Hematopoietic multipotent progenitor cell treated with erythropoietin and hydrocortisone succinate and interleukin-3 and kit ligand, for 8 days (in vitro differentiated cells): ENCODE results near the gene RACK1.
"Not testable (repeated sequence)": the region's sequence is repeated elsewhere in the genome, so short reads cannot be mapped to it uniquely, and the experiment has no call there.

Source experiments
- DNase-seq: peaks from one replicate; pipeline ENCODE4 v3.0.0-alpha.2; 2015

The RACK1 gene

DNA sequence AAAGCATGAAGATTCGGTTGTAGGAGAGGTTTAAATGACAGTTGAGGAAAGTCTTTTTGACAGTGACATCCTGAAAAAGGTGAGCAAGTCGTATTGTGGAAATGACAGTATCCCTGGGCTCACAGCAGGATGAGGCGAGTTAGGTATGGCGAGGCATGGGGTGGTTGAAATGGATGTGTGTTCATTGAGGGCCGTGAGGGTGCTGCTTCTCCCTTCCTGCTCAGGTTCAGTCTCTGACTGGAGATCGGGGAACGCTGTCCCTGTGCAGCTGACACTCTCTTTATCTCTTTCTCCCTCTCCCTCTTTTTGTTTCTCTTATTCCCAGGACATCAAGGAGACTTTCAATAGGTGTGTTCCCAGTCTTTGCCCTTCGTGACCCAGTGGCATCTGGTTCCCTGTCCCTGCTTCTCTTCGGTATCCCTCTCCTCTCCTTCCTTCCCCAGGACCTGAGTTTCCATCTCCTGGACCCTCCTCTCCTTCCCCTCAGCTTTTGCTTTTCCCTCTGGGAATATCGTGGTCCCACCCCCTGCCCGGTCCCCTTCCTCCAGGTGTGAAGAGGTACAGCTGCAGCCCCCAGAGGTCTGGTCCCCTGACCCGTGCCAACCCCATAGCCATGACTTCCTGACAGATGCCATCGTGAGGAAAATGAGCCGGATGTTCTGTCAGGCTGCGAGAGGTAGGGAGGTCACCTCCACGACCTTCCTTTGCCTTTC is 10.5 kb downstream of the RACK1 start:
- no peak for DNase-seq

DNA sequence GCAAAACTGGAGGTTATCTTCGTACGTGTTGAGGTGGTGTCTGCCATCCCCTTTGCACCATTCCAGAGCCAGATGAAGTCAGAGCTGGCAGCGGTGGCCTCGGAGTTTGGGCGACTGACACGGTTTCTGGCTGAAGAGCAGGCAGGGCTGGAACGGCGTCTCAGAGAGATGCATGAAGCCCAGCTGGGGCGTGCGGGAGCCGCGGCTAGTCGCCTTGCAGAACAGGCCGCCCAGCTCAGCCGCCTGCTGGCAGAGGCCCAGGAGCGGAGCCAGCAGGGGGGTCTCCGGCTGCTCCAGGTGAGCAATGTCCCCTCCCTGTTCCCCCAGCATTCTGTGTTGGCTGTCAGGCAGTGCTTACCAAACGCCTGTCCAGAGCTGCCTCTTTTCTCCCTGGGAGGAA is 11.1 kb downstream of the RACK1 start:
- DNase-seq: no peak

DNA sequence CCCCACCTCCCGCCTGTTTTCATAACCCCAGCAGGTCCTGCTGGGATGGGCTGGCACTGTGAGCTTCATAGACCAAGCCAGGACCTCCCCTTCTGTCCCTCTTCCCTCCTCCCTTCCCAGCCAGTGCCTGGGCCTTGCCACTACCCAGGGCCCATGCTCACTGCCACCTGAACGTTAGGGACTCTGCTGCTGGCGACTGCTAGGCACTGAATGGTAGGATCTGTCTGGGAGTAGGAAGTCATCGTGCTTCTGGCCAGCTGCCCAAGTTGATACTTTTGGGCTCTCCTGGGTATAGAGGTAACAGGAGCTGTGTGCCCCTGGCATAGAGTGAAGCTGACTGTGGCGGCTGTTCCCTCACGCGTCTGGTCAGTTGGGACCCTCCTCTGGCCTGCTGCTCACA is 12.3 kb downstream of the RACK1 start:
- DNase-seq: no peak

DNA sequence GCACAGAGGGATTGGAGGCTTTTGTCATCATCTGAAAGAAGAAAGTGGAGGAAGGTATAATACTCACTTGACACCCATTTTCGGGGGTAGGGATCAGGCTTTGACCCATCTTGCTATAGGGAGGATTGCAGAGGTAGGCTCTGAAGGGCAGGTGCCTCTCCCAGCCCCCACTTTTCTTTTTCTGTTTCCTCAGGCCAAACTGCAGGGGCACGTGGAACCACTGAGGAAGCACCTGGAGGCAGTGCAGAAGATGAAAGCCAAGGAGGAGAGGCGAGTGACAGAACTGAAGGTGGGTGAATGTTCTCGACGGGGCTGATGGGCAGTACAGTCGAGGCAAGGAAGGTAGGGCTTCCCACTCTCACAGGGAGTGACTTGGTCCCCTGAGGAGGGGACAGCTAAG is 13.2 kb downstream of the RACK1 start:
- DNase-seq: no peak

DNA sequence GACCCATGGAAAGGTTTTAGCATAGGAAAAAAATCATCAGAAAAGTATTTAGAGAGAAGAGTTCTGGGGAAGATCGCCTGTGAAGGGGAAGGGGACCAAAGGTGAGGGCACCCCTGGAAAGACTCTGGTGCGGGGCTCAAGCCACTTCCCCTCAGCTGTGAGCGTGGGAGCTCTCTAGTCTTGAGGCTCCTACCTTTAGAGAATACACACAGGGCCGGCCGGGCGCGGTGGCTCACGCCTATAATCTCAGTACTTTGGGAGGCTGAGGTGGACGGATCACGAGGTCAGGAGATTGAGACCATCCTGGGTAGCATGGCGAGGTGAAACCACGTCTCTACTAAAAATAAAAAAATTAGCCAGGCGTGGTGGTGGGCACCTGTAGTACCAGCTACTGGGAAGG is 13.7 kb downstream of the RACK1 start:
- no peak for DNase-seq

DNA sequence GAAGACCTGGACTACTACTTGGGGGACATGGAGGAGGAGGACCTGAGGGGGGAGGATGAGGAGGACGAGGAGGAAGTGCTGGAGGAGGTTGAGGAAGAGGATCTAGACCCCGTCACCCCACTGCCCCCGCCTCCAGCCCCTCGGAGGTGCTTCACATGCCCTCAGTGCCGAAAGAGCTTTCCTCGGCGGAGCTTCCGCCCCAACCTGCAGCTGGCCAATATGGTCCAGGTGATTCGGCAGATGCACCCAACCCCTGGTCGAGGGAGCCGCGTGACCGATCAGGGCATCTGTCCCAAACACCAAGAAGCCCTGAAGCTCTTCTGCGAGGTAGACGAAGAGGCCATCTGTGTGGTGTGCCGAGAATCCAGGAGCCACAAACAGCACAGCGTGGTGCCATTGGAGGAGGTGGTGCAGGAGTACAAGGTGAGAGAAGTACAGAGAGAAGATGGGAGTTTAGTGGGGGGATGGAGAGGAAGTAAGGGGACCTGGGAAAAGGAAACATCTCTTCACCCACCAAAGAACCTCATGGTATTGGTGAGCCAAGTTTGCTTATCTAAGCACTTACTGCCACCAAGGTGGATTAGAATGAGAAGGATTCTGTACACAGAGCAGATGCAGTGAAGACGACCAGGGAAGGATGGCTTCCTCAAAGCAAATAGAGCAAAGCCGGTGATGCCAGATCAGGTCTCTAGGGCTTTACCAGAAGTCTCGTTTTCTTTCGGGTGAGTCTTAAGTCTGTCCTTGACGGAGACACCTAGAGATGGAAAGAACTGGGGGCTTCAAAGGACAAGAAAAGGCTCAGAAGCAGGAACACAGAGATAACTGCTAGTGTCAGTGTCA is 19.1 kb downstream of the RACK1 start:
- DNase-seq: no peak

DNA sequence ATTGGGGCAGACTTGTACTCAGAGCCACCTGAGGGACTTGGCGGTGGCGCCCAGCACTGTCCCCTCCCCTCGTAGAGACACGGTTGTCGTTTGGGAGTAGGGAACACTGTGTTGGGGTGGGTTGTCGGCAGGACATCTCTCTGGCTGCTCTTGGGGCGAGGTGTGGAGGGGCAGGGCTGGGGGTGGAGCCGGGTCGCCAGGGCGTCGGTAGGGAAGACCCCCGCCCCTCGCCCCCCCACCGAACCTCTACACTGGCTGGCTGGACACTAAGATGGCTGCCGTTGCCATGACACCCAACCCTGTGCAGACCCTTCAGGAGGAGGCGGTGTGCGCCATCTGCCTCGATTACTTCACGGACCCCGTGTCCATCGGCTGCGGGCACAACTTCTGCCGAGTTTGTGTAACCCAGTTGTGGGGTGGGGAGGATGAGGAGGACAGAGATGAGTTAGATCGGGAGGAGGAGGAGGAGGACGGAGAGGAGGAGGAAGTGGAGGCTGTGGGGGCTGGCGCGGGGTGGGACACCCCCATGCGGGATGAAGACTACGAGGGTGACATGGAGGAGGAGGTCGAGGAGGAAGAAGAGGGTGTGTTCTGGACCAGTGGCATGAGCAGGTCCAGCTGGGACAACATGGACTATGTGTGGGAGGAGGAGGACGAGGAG is 19.8 kb downstream of the RACK1 start:
- no peak for DNase-seq

DNA sequence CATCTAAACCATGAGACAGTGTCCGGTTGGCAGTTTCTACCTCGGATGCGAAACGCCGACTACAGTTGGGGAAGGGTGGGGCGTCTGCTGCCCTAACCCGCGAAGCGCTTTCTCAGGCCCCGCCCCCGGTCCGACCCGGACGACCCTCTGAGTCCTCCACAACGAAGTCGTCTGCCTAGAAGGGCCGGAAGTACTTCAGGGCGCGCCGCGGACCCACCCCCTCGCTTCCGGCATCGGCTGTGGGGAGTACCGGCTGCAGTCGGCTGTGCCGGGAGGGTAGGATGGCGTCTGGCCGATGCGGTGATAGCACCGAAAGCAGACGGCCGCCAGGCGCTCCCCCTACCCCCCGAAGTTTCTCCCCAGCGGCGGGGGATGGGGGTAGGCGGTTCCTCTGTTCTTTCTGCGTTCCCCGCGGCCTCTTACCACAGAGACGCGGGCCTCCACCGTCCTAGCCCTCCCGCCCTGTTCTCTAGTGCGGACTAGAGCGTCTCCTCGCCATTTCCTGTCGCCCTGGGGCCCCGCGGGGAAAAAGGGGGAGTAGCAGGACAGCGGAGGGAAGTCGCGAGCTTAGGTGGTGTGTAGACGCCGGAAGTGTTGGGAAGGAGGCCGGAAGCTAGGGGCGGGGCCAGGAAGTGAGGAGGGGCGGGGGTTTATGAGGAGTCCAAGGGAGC is 20.5 kb downstream of the RACK1 start, which contains the start of gene TRIM41:
Gene TRIM41, plus strand, starts transcription at position 224 of the 671 bp plus-strand sequence. CDS start 719 bp downstream, outside the sequence.
- DNase-seq: peak; percentile 98

DNA sequence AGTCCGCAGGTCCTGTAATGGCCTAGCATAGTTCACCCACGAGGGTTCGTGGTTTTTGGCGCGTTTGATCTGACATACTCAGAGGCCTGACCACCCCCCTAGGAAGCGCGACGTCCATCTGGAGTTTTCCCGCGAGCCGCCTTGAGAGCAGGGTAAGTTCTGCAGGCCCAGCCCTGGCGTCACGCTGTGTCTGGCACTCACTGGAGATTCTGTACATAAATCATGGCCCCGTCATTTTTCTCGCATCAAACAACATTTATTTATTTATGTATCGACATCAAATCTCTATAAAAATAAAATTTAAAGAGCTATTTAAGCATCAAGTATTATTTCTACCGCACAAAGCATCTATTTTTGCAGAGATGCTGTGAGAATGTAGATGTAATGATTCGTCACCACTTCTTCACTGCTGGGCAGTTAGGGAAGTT is 21.1 kb downstream of the RACK1 start:
- no peak for DNase-seq

DNA sequence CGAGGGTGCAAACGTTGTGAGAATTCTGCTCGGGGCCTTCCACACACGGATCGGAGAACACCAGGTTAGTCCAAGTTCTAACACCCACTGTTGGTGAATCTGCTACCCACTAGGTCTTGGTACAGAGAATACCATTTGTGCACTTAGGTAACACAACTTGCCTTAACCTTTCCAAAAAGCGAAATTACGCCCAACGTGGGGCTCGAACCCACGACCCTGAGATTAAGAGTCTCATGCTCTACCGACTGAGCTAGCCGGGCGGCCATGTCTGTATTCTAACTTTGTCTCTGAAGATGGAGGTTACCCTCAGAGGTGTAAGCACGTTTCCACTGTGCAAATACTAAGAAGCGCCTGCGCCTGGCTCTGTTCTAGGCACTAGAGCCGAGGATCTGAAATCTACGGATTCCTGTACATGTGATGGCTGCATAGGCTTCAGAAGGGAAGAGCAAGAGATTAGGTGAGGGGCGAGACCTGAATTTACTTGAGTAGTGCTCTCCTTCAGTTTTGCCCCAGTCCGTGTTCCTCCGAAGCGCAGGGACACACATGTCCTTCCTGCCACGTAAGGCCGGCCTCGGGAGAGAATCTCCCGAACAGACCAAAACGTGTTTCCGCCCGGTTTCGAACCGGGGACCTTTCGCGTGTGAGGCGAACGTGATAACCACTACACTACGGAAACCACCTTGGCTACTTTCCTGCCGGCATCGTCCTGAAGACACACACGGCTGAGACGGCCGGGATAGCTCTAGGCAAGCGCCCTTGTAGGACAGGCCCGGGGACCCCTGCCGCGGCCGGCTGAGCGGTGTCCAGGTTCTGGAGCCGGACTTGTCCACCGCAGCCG is 21.7 kb downstream of the RACK1 start:
- DNase-seq: peak; percentile 98

DNA sequence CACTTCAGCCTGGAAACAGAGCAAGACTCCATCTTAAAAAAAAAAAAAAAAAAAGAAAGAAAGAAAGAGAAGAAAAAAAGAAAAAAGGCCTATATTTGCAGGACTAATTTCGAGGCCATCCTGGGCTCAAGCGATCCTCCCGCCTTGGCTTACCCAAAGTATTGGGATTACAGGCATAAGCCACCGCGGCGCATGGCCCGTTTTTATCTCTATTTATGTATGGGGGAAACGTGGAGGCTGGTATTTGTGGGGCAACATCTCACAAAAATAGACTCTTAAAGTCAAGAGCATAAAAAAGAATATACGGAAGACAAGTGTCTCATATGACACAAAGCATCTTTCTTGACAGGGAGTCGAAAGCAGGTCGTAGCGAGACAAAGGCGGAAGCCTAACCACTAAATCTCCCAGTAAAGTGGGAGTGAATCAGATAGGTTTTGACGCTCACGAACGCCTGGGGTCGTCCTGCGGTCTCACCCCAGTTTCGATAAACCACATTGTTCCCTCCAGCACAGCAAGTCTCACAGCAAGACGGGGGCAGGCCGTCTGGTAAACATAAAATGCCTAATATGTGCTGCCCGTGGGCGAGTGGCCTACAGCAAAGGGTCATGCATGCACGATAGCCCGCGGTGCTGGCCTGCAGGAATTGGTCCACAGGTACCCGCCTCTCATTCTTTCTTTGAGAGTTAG is 22.5 kb downstream of the RACK1 start:
- no peak for DNase-seq

DNA sequence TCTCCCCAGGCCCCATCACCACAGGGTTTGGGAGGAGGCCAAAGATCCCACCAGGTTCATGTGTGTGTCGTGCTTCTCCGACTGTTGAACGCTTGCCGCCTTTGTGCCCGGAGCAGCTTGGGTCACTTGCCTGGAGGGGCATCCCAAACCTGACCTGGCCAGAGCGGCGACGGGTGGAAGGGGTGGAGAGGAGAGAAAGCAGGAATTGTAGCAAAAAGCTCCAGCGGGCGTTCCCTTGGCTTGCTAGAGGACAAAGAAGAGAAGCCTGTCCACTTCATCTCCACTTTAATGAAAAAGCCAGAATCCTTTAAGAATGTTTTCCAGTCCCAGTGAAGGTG is 23.6 kb downstream of the RACK1 start:
- DNase-seq: no peak

DNA sequence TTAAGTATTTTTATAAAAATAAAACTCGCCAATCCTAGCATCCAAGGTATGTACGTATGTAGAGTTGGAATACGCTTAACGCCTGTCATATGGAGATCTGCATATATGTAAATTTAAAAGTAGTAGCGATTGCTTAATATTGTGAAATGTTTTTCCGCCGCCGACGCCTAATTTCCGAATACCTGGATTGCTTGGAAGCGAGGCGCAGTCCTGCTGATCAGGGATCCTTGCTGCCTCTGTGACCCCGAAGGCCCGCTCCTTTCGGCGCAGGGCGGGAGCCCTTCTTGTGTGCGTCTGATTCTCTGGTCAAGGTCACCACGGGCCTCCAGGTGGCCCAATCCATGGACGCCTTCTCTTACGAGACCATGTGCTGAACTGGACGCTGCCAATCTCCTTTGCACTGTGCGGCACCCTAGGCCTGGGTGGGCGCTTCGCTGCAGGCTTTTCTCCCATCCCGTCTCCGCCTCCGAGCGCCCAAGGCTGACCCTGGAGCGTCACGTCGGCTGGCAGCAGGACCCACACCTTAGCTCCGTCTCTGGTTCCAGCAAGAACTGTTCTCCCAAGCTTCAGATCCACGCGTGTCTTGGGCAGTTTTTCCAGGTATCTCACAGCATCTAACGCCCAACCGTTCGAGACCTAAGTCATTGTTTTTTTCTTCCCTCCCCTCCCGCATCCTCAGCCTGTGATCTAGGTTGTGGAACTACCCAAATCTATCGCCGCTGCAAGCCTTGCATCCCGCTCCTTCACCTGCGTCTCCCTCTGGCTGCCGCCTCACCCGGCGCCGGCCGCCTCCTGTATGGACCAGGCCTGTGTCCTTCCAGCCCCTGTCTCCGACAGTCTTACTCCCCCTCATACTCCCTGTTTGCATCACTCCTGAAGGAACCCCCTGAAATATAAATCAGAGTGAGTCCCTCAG is 24.2 kb downstream of the RACK1 start:
- no peak for DNase-seq

DNA sequence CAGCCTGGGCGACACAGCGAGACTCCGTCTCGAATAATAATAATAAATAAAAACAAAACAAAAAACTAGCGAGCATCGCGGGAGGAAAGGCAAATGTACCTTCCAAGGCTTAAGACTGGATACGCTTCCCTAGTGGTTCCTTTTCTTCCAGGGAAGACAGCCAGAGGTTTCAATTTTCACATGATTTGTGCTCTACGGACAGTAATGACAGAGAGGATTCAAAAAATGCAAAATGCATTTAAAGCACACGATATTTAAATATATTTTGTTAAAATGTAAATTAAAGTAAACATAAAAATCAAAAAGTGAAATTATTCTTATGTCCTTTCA is 24.9 kb downstream of the RACK1 start:
- DNase-seq: peak; percentile 52

DNA sequence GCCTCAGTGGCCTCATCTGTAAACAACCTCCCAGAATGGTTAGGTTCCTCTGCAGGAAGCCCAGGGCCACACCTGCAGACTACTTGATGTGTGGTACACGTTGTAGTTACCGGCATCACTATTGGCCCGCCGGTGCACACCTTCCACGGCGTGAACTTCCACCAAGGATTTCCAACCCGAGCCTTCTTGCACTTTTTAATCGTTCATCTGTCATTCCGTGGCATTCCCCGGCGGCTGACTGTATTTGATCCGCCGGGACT is 26.0 kb downstream of the RACK1 start:
- no peak for DNase-seq

DNA sequence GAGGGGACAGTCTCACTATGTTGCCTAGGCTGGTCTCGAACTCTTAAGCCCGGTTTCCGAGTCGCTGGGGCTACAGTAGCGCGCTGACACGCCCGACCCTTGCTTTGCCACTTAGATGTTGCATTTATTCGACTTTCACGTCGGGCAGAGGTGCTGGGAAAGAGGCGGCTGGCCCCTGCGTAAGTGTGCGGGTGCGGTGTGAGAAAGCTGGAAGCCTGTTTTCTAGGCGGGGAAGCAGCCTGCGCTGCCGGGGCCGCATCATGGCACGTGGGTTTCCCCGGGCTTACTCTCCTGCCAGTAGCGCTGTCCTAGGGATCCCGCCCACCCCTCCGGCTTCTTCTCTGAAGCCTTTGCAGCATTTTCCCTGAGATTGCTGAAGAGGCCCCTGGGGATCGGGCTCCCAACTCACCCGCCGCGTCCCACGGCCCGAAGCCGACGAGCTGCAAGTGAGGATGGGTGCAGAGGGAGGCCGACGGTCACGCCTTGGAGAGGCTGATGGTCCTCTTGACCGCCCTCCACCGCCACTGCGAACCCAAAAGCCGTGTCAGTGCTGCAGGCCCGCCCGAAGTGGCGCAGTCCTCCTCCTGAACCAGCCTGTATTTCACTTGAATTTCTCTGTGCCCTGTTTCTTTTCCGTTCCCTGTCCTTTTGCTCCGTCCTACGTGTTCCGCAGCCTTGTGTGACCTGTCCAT is 26.4 kb downstream of the RACK1 start:
- peak; percentile 81 for DNase-seq

DNA sequence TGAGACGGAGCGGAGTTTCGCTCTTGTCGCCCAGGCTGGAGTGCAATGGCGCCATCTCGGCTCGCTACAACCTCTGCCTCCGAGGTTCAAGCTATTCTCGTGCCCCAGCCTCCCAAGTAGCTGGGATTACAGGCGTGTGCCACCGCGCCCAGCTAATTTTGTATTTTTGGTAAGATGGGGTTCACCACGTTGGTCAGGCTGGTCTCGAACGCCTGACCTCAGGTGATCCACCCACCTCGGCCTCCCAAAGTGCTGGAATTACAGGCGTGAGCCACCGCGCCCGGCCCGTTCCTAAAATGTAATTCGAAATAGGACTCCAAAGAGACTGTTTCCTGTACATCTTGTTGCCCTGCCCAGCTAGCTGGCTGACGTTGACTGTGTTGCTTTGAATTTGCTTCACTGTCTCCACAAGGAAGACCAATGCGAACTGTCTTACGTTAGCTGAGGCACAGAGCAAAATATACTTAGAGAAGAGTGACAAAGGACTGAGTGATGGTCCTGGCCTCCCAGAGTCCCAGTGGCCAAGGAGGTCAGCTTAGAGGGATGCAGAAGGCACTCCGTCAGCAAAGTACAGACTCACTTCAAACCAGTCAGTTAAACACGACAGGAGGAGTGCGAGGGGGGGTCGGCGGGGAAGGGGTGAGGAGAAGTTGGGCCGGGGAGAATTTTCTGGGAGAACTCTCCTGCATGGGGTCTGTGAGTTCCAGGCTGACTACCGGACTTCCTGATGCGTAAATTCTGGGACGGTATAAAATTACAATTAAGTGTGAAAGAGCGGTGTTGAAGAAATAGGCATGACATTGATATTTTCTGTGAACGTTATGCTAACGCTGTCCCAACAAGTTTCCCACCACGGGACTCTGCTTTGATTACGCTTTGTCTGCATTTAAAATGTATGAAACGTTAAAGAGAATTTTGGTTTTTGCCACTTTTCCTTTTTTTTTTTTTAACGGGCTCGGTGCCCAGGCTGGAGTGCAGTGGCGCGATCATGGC is 27.4 kb downstream of the RACK1 start:
- DNase-seq: peak; percentile 70

DNA sequence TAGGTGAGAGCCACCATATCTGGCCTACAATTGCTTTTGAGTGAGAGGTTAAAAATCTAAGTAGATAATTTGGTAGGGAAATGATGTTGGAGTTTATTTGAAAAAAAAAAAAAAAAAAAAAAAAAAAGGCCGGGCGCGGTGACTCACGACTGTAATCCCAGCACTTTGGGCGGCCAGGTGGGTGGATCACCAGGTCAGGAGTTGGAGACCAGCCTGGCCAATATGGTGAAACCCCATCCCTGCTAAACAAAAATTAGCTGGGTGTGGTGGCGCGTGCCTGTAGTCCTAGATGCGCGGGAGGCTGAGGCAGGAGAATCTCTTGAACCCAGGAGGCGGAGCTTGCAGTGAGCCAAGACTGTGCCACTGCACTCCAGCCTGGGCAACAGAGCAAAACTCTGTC is 29.5 kb downstream of the RACK1 start:
- DNase-seq: not testable (repeated sequence)

DNA sequence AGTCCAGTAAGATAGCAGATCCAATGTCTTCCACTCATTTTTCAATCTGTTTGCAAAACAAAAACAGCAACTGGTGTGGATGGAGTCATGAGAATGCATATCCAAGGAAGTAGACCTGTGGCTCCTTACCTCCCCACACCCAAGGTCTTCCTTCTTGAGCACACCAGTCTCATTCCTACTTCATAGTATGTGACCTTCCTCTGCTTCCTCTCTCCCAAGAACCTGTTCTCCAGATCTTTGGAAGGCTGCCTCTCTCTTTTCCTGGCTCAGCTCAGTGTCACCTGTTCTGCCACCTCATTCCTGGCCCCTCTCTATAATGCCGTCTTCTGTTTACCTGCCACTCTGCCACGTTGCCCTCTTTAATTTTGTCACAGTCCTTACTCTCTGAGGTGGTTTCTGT is 30.8 kb downstream of the RACK1 start:
- no peak for DNase-seq
